PC-9 (cell line): ENCODE results near the gene CYYR1. TPM values are rescaled to one million over a fixed set of nuclear protein-coding genes. Genes with fewer than 3 reads are reported as not detected.

Source experiments
- BruUV-seq: library from RNA; stranded (reverse); fragments of 400-500 nt; replicated peaks from 2 replicates; lab custom pipeline; 2021; lab: Mats Ljungman, UMichigan
- CTCF ChIA-PET: fragments of 300-600 bp; sonication (Branson Sonifier 250); formaldehyde crosslinking; loops from one replicate; lab custom pipeline; 2022; ENCODE audit warnings: antibody characterized with exemption; lab: Charles Lee
- POLR2A ChIA-PET: fragments of 300-600 bp; sonication (Branson Sonifier 250); formaldehyde crosslinking; loops from one replicate; lab custom pipeline; 2022; ENCODE audit warnings: antibody characterized with exemption; ENCODE audit not compliant: unreplicated experiment; lab: Charles Lee
- DNase-seq, 2 experiments: peaks; one replicate each; pipeline versions ENCODE4 v3.0.0 to v3.0.0-alpha.2; 2015 to 2022; ENCODE audit warnings: mixed read lengths in 1 of 2
- H2AFZ ChIP-seq: fragments of 200-600 bp; sonication (generic); 2 replicates; pipeline ENCODE4 v1.8.1; 2017; ENCODE audit warnings: antibody characterized with exemption
- H3F3A ChIP-seq: fragments of 200-600 bp; sonication (generic); 2 replicates; pipeline ENCODE4 v1.8.1; 2017; ENCODE audit warnings: antibody characterized with exemption, mild to moderate bottlenecking, low read depth; ENCODE audit not compliant: insufficient read depth
- H3K27ac ChIP-seq: fragments of 200-600 bp; sonication (generic); 2 replicates; pipeline ENCODE4 v1.6.1; 2016; ENCODE audit warnings: mixed run types
- H3K27me3 ChIP-seq: fragments of 200-600 bp; sonication (generic); 2 replicates; pipeline ENCODE4 v1.6.1; 2016; ENCODE audit warnings: low read depth, mixed run types; ENCODE audit not compliant: insufficient read depth
- H3K36me3 ChIP-seq: fragments of 200-600 bp; sonication (generic); 2 replicates; pipeline ENCODE4 v1.6.1; 2016; ENCODE audit warnings: low read depth, mixed run types
- H3K4me1 ChIP-seq: fragments of 200-600 bp; sonication (generic); replicated peaks from 2 replicates; pipeline ENCODE4 v1.6.1; 2016; ENCODE audit warnings: mixed run types; ENCODE audit not compliant: insufficient read depth
- H3K4me2 ChIP-seq: fragments of 200-600 bp; sonication (generic); 2 replicates; pipeline ENCODE4 v1.6.1; 2017; ENCODE audit warnings: mixed run types
- H3K4me3 ChIP-seq: fragments of 200-600 bp; sonication (generic); 2 replicates; pipeline ENCODE4 v1.6.1; 2016; ENCODE audit warnings: mixed run types
- H3K79me2 ChIP-seq: fragments of 200-600 bp; sonication (generic); 2 replicates; pipeline ENCODE4 v1.6.1; 2017; ENCODE audit warnings: low read depth, mixed run types
- H3K9me2 ChIP-seq: fragments of 200-600 bp; sonication (generic); 2 replicates; pipeline ENCODE4 v1.8.1; 2017; ENCODE audit warnings: mild to moderate bottlenecking; ENCODE audit not compliant: insufficient read depth
- H3K9me3 ChIP-seq: fragments of 200-600 bp; sonication (generic); 2 replicates; pipeline ENCODE4 v1.8.1; 2016; ENCODE audit warnings: low read depth; ENCODE audit not compliant: insufficient read depth
- H4K20me1 ChIP-seq: fragments of 200-600 bp; sonication (generic); 2 replicates; pipeline ENCODE4 v1.8.1; 2017; ENCODE audit not compliant: insufficient read depth
- CTCF ChIP-seq: fragments of 200-600 bp; sonication (generic); conservative IDR thresholded peaks from 2 replicates; pipeline ENCODE4 v1.6.1; 2017; ENCODE audit warnings: mixed run types, antibody characterized with exemption, mild to moderate bottlenecking, moderate library complexity
- EZH2 ChIP-seq: fragments of 200-600 bp; sonication (generic); IDR thresholded peaks from 2 replicates; pipeline ENCODE4 v1.8.0; 2017; ENCODE audit warnings: antibody characterized with exemption, low read depth
- intact Hi-C: fragments of 100-400 bp; cut with micrococcal nuclease; formaldehyde crosslinking; loops from one replicate; pipeline ENCODE4 v1.10.0; 2022; ENCODE audit not compliant: unreplicated experiment
- total RNA-seq: library from RNA; stranded (reverse); gene quantifications from 2 replicates; pipeline ENCODE4 v1.2.3, GENCODE V29; 2021

Gene CYYR1
- total RNA-seq, 1 experiment from 2014 or later: not detected

- POLR2A ChIA-PET: no interaction called here
- H3K27ac ChIP-seq: no peak overlapping the region
- H3F3A ChIP-seq: no peaks in the 10 kb centered on the region
- H3K9me2 ChIP-seq: no peaks in the 10 kb centered on the region
- H3K79me2 ChIP-seq: no peaks in the 10 kb centered on the region
- H3K36me3 ChIP-seq: no peaks in the 10 kb centered on the region
- no peak for DNase-seq
- CTCF ChIA-PET: no interaction called here
- H3K4me3 ChIP-seq: no peak overlapping the region
- H3K27me3 ChIP-seq: no peaks in the 10 kb centered on the region
- TF ChIP-seq EZH2 (no peak), CTCF (no peak)
- no peak overlapping the region for H3K4me2 ChIP-seq
- no peak overlapping the region for H2AFZ ChIP-seq
- H3K9me3 ChIP-seq: no peaks in the 10 kb centered on the region
- intact Hi-C loops: no loop called here
- H4K20me1 ChIP-seq: no peaks in the 10 kb centered on the region
- H3K4me1 ChIP-seq: no peaks in the 10 kb centered on the region
- BruUV-seq: no TSS peak
Observed at GRCh38 chr21:26421724-26422123, 151.4 kb downstream of the CYYR1 start.
